Measurements from ENCODE around the gene NAPEPLD. TPM values are rescaled to one million over a fixed set of nuclear protein-coding genes. Genes with fewer than 3 reads are reported as not detected.
"Not testable (repeated sequence)": the region's sequence is repeated elsewhere in the genome, so short reads cannot be mapped to it uniquely, and the experiment has no call there.

The NAPEPLD gene
- total RNA-seq, 2 experiments from 2014 or later = 10.7 to 11.5 TPM

DNA sequence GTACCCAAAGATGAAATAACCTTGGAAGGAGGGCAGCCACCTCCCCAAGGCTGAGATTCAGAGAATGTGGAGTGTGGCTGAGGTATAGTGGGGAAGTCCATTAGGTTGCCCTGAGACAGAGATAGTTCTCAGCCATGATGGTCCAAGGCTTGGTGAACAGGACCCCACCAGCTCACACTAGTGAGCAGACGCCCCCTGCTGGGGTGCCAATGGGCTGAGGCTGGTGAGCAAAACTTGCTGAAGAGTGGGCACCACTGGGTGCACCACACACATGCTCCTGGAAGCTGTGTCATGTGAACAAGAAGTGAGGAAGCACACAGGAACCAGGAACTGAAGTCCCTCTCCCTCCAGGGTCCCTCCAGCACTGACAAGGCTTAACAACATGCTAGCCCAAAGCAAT lies 83.2 kb downstream of the NAPEPLD start:
- peaks cover 4% of the 10 kb centered on the region for H3K27me3 Mint-ChIP-seq
- ChIA-PET CTCF (interaction anchor here (1.9 to 2.1 kb wide), 2 partner anchors 9 to 307 kb away, joined by 10 to 14 read pairs; partner anchors contain the start of genes ARMC10 and FBXL13), POLR2A (interaction anchor here (1.3 kb wide), 1 partner anchor 9 kb away, joined by 3 read pairs; the partner anchor contains the start of genes ARMC10 and FBXL13)
- H3K4me1 Mint-ChIP-seq = no peaks in the 10 kb centered on the region
- H3K27ac Mint-ChIP-seq = no peak overlapping the region
- H3K9me3 Mint-ChIP-seq = no peaks in the 10 kb centered on the region
- H3K36me3 Mint-ChIP-seq (ENCODE audit: low read depth) = no peaks in the 10 kb centered on the region
- DNase-seq = peak; percentile 53
- no peak overlapping the region for H3K4me3 Mint-ChIP-seq

DNA sequence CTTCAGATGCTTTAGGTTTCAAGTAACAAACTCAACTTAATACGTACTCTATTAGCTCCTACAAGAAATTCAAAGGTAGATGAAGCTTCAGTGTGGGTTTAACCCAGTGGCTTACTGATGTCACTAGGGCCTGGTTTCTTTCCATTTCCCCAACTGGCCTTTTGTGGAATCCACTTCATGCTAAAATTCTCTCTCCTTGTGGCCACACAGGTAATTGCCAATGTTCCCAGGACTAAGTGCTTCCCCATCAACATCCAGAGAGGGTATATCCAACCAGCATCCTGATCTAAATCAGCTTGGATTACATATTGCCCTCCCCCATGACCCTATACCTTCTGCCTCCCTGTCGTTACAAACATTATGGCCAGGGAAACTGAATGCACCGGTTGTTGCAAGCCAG lies 85.0 kb downstream of the NAPEPLD start:
- no peak for DNase-seq
- Mint-ChIP-seq H3K27me3 (peaks cover 4% of the 10 kb centered on the region), H3K4me1 (no peaks in the 10 kb centered on the region), H3K4me3 (no peak overlapping the region), H3K9me3 (no peaks in the 10 kb centered on the region), H3K27ac (no peak overlapping the region), H3K36me3 (ENCODE audit: low read depth) (no peaks in the 10 kb centered on the region)
- POLR2A ChIA-PET = interaction anchor here (0.9 kb wide), 1 partner anchor 11 kb away, joined by 3 read pairs; the partner anchor contains the start of genes ARMC10 and FBXL13
- CTCF ChIA-PET = interaction anchor here (0.6 kb wide), 1 partner anchor 12 kb away, joined by 4 read pairs; no protein-coding TSS in a partner anchor

DNA sequence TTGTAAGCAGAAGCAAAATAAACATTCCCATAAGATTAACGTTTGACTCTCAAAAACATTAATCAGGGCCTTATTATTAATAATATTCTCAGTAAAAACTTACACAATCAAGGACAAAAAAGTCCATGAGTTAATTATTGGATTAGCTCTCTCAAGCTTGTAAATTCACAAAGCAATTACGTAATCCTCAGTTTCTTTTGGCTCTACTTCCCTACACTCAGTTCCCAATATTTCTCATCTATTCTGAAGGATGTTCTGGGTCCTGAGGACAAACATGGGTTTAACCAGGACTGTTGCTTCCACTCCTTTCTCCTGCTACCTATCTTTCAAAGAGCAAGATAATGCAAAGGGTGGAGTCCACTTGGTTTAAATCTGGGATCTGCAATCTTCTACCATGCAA lies 89.4 kb downstream of the NAPEPLD start:
- no peak overlapping the region for H3K27ac Mint-ChIP-seq
- ChIA-PET POLR2A (no interaction called here), CTCF (no interaction called here)

DNA sequence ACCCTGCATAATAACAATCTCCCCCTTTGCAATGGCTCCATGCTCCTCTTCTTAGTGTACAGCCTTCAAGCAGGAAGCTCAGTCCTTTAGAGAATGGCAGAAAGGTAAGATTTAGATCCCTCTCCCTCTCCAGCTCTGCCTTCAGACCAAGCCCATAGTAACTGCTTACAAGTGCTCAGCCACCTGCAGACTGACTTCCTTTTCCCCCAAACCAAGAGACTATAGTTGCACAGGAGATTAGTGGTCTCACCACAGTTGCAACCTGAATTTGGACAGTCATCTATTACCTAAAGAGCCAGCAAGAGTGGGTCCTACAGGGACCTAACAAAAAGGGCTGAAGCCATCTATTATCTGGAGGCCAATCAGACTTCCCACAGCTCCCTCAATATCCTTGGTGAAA lies 90.8 kb downstream of the NAPEPLD start:
- H3K27ac Mint-ChIP-seq = no peak overlapping the region
- H3K27me3 Mint-ChIP-seq = no peaks in the 10 kb centered on the region
- no peaks in the 10 kb centered on the region for H3K9me3 Mint-ChIP-seq
- H3K36me3 Mint-ChIP-seq (ENCODE audit: low read depth) = no peaks in the 10 kb centered on the region
- CTCF ChIA-PET = no interaction called here
- no peaks in the 10 kb centered on the region for H3K4me1 Mint-ChIP-seq
- DNase-seq = no peak
- H3K4me3 Mint-ChIP-seq = no peak overlapping the region
- POLR2A ChIA-PET = interaction anchor here (1.1 kb wide), 1 partner anchor 17 kb away, joined by 3 read pairs; the partner anchor contains the start of genes ARMC10 and FBXL13

More for the DNA sequence above, 89.4 kb downstream of the NAPEPLD start:
- Mint-ChIP-seq H3K9me3 (no peaks in the 10 kb centered on the region), H3K36me3 (ENCODE audit: low read depth) (no peaks in the 10 kb centered on the region), H3K4me1 (no peaks in the 10 kb centered on the region), H3K27me3 (no peaks in the 10 kb centered on the region), H3K4me3 (no peak overlapping the region)
- DNase-seq = no peak

DNA sequence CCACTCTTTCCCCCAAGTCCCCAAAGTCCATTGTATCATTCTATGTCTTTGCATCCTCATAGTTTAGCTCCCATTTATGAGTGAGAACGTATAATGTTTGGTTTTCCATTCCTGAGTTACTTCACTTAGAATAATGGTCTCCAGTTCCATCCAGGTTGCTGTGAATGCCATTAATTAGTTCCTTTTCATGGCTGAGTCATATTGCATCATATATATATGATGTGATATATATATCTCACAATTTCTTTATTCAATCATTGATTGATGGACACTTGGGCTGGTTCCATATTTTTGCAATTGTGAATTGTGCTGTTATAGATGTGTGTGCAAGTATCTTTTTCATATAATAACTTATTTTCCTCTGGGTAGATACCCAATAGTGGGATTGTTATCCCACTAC lies 92.9 kb downstream of the NAPEPLD start:
- CTCF ChIA-PET = not testable (repeated sequence)

GRCh38 chr7:103051519-103051918 lies 97.4 kb downstream of the NAPEPLD start:
- POLR2A ChIA-PET = no interaction called here
- CTCF ChIA-PET = interaction anchor here (0.5 to 1.2 kb wide), 2 partner anchors 11 to 12 kb away, joined by 4 to 6 read pairs; no protein-coding TSS in a partner anchor
- H3K27me3 Mint-ChIP-seq = no peaks in the 10 kb centered on the region
- no peaks in the 10 kb centered on the region for H3K4me1 Mint-ChIP-seq
- no peak overlapping the region for H3K4me3 Mint-ChIP-seq
- peaks cover 4% of the 10 kb centered on the region for H3K9me3 Mint-ChIP-seq
- H3K36me3 Mint-ChIP-seq (ENCODE audit: low read depth) = peaks cover 5% of the 10 kb centered on the region
- no peak overlapping the region for H3K27ac Mint-ChIP-seq
- DNase-seq = no peak

More for the DNA sequence above, 92.9 kb downstream of the NAPEPLD start:
- H3K36me3 Mint-ChIP-seq (ENCODE audit: low read depth); DNase-seq; H3K4me1 Mint-ChIP-seq; H3K27me3 Mint-ChIP-seq; H3K9me3 Mint-ChIP-seq; POLR2A ChIA-PET; H3K4me3 Mint-ChIP-seq; H3K27ac Mint-ChIP-seq: not testable (repeated sequence)

Other genes with a start within 250 kb of the NAPEPLD start
- under 1 TPM in 1 of 2 experiments, not detected in 1; 0.15 TPM for gene LRRC17, start 236.1 kb downstream of the NAPEPLD start, total RNA-seq
- under 1 TPM in 1 of 2 experiments, not detected in 1; 0.58 TPM for gene FBXL13, start 74.3 kb downstream of the NAPEPLD start, total RNA-seq
- gene ARMC10, start 74.0 kb downstream of the NAPEPLD start, total RNA-seq = 10 to 100 TPM; 27.0 to 31.5 TPM
- 10 to 100 TPM; 63.9 TPM for gene PMPCB, start 148.3 kb upstream of the NAPEPLD start, total RNA-seq
- 10 to 100 TPM; 24.8 to 26.2 TPM for gene DNAJC2, start 195.7 kb upstream of the NAPEPLD start, total RNA-seq
- 100 to 1,000 TPM; 142 to 149 TPM for gene PSMC2, start 198.5 kb upstream of the NAPEPLD start, total RNA-seq

All from activated CD4-positive, alpha-beta memory T cell treated with anti-CD3 and anti-CD28 coated beads, Interleukin-2, amount 10 ng/mL, durations not matched to agents 7 days and 5 days (primary cell).